Measurements from ENCODE around the gene DOCK9. TPM values are rescaled to one million over a fixed set of nuclear protein-coding genes. Genes with fewer than 3 reads are reported as not detected.

DOCK9 gene
- polyA plus RNA-seq, 1 donor (not counting 4 experiments of a cell fraction or from before 2014, with no cell fraction given), result 110 TPM

- TF ChIP-seq EZH2 (IDR thresholded peaks at IDR 0.05; ENCODE audit: low read length), result no peak
- no peak for TF ChIP-seq CTCF (optimal IDR thresholded peaks at IDR 0.05 in 1 of 3, IDR thresholded peaks at IDR 0.05 in 1 of 3, conservative IDR thresholded peaks at IDR 0.05 in 1 of 3; ENCODE audit: extremely low read depth in 1 of 3, insufficient read depth in 2 of 3, low read length in 3 of 3)
- no peak overlapping the region for H3K27ac ChIP-seq (ENCODE audit: control insufficient read depth, insufficient read depth, low read length)
Measured at GRCh38 chr13:98963917-98964316, 13.9 kb downstream of the DOCK9 start.

GRCh38 chr13:98962901-98963590 lies 14.8 kb downstream of the DOCK9 start:
- FAIRE-seq, result no peak
- DNase-seq (ENCODE audit: low read depth, low spot score), result no peak
- peaks cover 6% of the 10 kb centered on the region for H3K9me1 ChIP-seq (ENCODE audit: control insufficient read depth, extremely low read depth, insufficient read depth, low read length)
- H4K20me1 ChIP-seq (ENCODE audit: control insufficient read depth, extremely low read depth, insufficient read depth, low read length), result no peaks in the 10 kb centered on the region
- H3K36me3 ChIP-seq (ENCODE audit: control insufficient read depth in 2 of 2, extremely low read depth in 1 of 2, insufficient read depth in 2 of 2, low read length in 2 of 2), result peaks cover 0 to 5% of the 10 kb centered on the region in 2 experiments
- H3K9me3 ChIP-seq (ENCODE audit: control insufficient read depth, low read depth, low read length), result no peaks in the 10 kb centered on the region
- no peaks in the 10 kb centered on the region for H3K27me3 ChIP-seq (ENCODE audit: control insufficient read depth, extremely low read depth, insufficient read depth, low read length)
- H3K27ac ChIP-seq (ENCODE audit: control insufficient read depth, insufficient read depth, low read length), result no peak overlapping the region
- H3K4me3 ChIP-seq (ENCODE audit: control insufficient read depth in 2 of 3, extremely low read depth in 1 of 3, insufficient read depth in 2 of 3, low read depth in 1 of 3, low read length in 3 of 3), result no peak overlapping the region
- no peak for TF ChIP-seq CTCF (optimal IDR thresholded peaks at IDR 0.05 in 1 of 3, IDR thresholded peaks at IDR 0.05 in 1 of 3, conservative IDR thresholded peaks at IDR 0.05 in 1 of 3; ENCODE audit: extremely low read depth in 1 of 3, insufficient read depth in 2 of 3, low read length in 3 of 3)
- no peak for TF ChIP-seq EZH2 (IDR thresholded peaks at IDR 0.05; ENCODE audit: low read length)
- H3K4me2 ChIP-seq (ENCODE audit: control insufficient read depth, extremely low read depth, insufficient read depth, low read depth, low read length), result no peak overlapping the region
- no peak overlapping the region for H2AFZ ChIP-seq (ENCODE audit: control insufficient read depth, low read length)
- peaks cover 25% of the 10 kb centered on the region for H3K4me1 ChIP-seq (ENCODE audit: control insufficient read depth, extremely low read depth, insufficient read depth, low read length)
- dilution Hi-C loops (cut with MboI; ENCODE audit: extremely low pct_ligation_motif_present, low sequenced_read_pairs), result no loop called here
- H3K79me2 ChIP-seq (ENCODE audit: control insufficient read depth, insufficient read depth, low read length), result peaks cover 84% of the 10 kb centered on the region
- no peak overlapping the region for H3K9ac ChIP-seq (ENCODE audit: control insufficient read depth, extremely low read depth, insufficient read depth, low read length)

More at GRCh38 chr13:98963917-98964316, 13.9 kb downstream of the DOCK9 start:
- Histone ChIP-seq H2AFZ (ENCODE audit: control insufficient read depth, low read length) (no peak overlapping the region), H3K4me3 (ENCODE audit: control insufficient read depth in 2 of 3, extremely low read depth in 1 of 3, insufficient read depth in 2 of 3, low read depth in 1 of 3, low read length in 3 of 3) (no peak overlapping the region), H3K27me3 (ENCODE audit: control insufficient read depth, extremely low read depth, insufficient read depth, low read length) (no peaks in the 10 kb centered on the region), H3K9ac (ENCODE audit: control insufficient read depth, extremely low read depth, insufficient read depth, low read length) (no peak overlapping the region), H3K9me3 (ENCODE audit: control insufficient read depth, low read depth, low read length) (no peaks in the 10 kb centered on the region), H3K36me3 (ENCODE audit: control insufficient read depth in 2 of 2, extremely low read depth in 1 of 2, insufficient read depth in 2 of 2, low read length in 2 of 2) (peaks cover 0 to 5% of the 10 kb centered on the region in 2 experiments), H3K4me1 (ENCODE audit: control insufficient read depth, extremely low read depth, insufficient read depth, low read length) (peaks cover 20% of the 10 kb centered on the region), H4K20me1 (ENCODE audit: control insufficient read depth, extremely low read depth, insufficient read depth, low read length) (no peaks in the 10 kb centered on the region), H3K4me2 (ENCODE audit: control insufficient read depth, extremely low read depth, insufficient read depth, low read depth, low read length) (no peak overlapping the region), H3K9me1 (ENCODE audit: control insufficient read depth, extremely low read depth, insufficient read depth, low read length) (peaks cover 6% of the 10 kb centered on the region), H3K79me2 (ENCODE audit: control insufficient read depth, insufficient read depth, low read length) (peaks cover 85% of the 10 kb centered on the region)
- DNase-seq (ENCODE audit: low read depth, low spot score) (no peak), FAIRE-seq (no peak)
- dilution Hi-C loops (cut with MboI; ENCODE audit: extremely low pct_ligation_motif_present, low sequenced_read_pairs), result no loop called here

Measured in keratinocyte (primary cell).